ENCODE data around the gene GOLGA8T. TPM values are rescaled to one million over a fixed set of nuclear protein-coding genes. Genes with fewer than 3 reads are reported as not detected.
"Not testable (repeated sequence)": the region's sequence is repeated elsewhere in the genome, so short reads cannot be mapped to it uniquely, and the experiment has no call there.

Gene GOLGA8T, protein sequence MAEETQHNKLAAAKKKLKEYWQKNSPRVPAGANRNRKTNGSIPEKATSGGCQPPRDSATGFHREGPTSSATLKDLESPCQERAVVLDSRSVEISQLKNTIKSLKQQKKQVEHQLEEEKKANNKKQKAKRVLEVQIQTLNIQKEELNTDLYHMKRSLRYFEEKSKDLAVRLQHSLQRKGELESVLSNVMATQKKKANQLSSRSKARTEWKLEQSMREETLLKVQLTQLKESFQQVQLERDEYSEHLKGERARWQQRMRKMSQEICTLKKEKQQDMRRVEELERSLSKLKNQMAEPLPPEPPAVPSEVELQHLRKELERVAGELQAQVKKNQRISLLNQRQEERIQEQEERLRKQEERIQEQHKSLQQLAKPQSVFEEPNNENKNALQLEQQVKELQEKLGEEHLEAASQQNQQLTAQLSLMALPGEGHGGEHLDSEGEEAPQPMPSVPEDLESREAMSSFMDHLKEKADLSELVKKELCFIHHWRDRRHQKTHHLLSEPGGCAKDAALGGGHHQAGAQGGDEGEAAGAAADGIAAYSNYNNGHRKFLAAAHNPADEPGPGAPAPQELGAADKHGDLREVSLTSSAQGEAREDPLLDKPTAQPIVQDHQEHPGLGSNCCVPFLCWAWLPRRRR
- total RNA-seq = under 1 TPM in 3 of 6 experiments, not detected in 3; 0.27 to 0.58 (median 0.29) TPM
- long read RNA-seq = 0 reads

DNA sequence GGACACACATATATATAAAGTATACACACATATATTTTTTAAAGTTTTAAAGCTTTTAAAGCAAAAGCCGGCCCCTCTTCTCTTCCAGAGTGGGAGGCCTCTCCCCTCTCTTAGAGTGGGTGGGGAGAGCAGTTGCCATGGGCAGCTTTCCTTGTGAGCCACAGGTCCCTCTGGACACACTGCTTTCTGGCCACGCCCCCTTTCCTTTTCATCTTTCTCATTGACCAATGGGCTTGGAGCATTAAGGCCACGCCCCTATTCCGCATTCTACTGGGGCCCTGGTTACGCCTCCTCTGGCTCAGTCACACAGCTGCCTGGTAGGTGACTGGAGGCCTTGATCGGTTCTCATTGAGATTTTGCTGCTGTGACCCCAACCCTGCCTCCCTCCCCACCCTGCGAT is at the start of gene GOLGA8T:
Gene GOLGA8T (plus strand): TSS at position 301 of the 400 bp plus-strand sequence. CDS start 98 bp downstream, at position 399.
- intact Hi-C loops (cut with DNase I); H3K4me3 ChIP-seq; H3K27ac ChIP-seq; H3K27me3 ChIP-seq; H3K9me3 ChIP-seq; H3K36me3 ChIP-seq; DNase-seq; H3K4me1 ChIP-seq; ATAC-seq: not testable (repeated sequence)
- no CpG with 5 or more reads among the region's 7 CpGs for WGBS (ENCODE audit: insufficient coverage, low coverage, low lambda C conversion rate, missing lambda C conversion rate)

DNA sequence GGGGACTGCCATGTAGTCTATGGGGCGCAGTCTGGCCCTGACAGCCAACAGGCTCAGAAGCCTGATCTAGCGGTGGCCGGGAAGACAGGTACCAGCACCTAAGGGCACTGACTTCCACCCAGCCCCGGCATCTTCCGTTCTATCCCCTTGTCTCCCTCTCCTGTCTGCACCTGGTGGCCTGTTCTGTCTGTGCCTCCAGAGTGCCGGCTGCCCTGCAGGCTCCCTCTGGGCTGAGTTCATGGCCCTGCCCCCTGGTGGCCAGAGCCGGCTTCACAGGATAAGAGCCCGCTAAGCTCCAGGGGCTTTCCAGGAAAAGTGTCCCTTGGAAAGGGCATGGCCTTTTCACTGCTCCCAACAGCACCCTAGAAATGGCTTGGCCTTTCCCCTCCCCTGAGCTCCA is 37.0 kb upstream of the GOLGA8T start:
- H3K4me3 ChIP-seq; intact Hi-C loops (cut with DNase I); H3K4me1 ChIP-seq; DNase-seq; H3K36me3 ChIP-seq; H3K27me3 ChIP-seq; H3K9me3 ChIP-seq; H3K27ac ChIP-seq: not testable (repeated sequence)
- ATAC-seq = peak; percentile 66 to 73 (median 68)
- WGBS (ENCODE audit: insufficient coverage, low coverage, low lambda C conversion rate, missing lambda C conversion rate) = no CpG with 5 or more reads among the region's 8 CpGs

DNA sequence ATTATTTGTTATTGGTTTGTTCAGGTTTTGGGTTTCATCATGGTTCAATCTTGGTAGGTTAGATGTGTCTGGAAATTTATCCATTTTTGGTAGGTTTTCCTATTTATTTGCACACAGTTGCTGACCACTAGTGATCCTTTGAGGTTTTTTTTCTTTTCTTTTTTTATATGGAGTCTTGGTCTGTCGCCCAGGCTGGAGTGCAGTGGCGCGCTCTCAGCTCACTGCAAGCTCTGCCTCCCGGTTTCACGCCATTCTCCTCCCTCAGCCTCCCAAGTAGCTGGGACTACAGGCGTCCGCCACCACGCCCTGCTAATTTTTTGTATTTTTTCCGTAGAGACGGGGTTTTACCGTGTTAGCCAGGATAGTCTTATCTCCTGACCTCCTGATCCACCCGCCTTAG is 32.0 kb upstream of the GOLGA8T start:
- H3K4me1 ChIP-seq; intact Hi-C loops (cut with DNase I); DNase-seq; H3K9me3 ChIP-seq; H3K27ac ChIP-seq; H3K27me3 ChIP-seq; H3K36me3 ChIP-seq; H3K4me3 ChIP-seq; ATAC-seq: not testable (repeated sequence)
- no CpG with 5 or more reads among the region's 12 CpGs for WGBS (ENCODE audit: insufficient coverage, low coverage, low lambda C conversion rate, missing lambda C conversion rate)

DNA sequence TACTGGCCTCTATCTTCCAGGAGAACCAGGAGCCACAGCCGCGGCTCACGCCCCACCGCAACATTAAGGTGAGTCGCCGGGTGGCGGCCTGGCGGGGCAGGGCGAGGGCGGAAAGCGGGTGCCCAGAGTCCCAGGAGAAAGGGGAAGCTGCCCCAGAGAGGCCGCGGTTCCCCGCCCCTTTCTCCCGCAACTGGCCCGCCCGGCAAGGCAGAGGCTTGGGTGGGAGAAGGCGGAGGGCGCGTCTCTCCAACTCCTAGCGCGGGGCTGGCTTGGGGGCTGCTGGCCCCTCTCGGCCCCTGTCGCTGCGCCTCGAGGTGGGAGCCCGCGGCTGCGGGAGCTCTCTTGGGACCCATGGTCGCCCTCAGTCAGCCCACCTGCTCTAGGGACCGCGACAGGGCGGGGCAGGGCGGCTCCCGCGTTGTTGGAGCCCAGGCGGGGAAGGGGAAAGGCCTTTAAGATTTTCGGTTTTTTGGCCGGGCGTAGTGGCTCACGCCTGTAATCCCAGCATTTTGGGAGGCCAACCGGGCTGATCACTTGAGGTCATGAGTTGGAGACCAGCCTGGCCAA is 30.8 kb upstream of the GOLGA8T start:
- H3K36me3 ChIP-seq; intact Hi-C loops (cut with DNase I); H3K4me1 ChIP-seq; DNase-seq; H3K27ac ChIP-seq; H3K27me3 ChIP-seq; H3K9me3 ChIP-seq: not testable (repeated sequence)
- no CpG with 5 or more reads among the region's 42 CpGs for WGBS (ENCODE audit: insufficient coverage, low coverage, low lambda C conversion rate, missing lambda C conversion rate)
- peak; percentile 73 to 87 (median 77) for ATAC-seq
- H3K4me3 ChIP-seq = peak overlapping the region in 1 of 3 donors; percentile 38

DNA sequence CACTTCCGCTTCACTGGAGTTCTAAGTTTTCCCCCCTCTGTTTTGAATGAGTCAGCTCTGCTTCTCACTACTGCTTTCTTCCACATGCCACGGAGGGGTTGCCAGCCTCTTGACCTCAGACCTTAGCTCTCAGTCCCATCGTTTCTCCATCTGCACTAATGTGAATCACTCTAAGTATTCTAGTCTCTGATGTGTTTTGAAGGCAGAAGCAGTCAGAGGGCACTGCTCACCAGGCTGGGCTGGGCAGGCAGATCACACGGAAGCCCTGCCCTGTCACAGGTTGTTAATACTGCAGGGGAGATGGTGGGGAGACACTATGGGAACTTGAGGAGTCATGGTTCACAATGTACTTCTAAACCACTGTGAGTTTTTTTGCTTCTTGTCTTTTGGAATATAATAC is 24.3 kb upstream of the GOLGA8T start:
- no CpG with 5 or more reads among the region's 4 CpGs for WGBS (ENCODE audit: insufficient coverage, low coverage, low lambda C conversion rate, missing lambda C conversion rate)

DNA sequence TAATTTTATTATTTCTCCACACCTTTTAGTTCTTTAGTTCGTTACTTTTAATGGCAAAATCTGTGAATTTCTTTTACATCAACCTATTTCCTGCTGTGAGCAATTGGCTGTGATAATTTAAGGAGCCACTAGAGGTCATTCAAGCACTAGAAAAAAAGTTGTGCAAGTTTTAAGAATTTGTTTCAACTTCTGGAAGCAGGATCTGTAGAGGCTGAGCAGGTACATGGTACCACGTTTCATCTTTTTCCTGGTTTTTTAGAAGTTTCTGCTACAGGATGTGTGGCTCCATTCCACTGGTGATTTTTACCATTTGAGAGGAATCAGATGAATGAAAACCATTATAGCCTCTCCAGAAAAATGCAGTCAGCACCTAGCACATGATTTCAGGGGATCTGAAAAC is 4.8 kb upstream of the GOLGA8T start:
- H3K4me3 ChIP-seq; intact Hi-C loops (cut with DNase I); H3K27me3 ChIP-seq; DNase-seq; H3K4me1 ChIP-seq; H3K9me3 ChIP-seq; H3K36me3 ChIP-seq; ATAC-seq; H3K27ac ChIP-seq: not testable (repeated sequence)
- TF ChIP-seq, protein P1, sequence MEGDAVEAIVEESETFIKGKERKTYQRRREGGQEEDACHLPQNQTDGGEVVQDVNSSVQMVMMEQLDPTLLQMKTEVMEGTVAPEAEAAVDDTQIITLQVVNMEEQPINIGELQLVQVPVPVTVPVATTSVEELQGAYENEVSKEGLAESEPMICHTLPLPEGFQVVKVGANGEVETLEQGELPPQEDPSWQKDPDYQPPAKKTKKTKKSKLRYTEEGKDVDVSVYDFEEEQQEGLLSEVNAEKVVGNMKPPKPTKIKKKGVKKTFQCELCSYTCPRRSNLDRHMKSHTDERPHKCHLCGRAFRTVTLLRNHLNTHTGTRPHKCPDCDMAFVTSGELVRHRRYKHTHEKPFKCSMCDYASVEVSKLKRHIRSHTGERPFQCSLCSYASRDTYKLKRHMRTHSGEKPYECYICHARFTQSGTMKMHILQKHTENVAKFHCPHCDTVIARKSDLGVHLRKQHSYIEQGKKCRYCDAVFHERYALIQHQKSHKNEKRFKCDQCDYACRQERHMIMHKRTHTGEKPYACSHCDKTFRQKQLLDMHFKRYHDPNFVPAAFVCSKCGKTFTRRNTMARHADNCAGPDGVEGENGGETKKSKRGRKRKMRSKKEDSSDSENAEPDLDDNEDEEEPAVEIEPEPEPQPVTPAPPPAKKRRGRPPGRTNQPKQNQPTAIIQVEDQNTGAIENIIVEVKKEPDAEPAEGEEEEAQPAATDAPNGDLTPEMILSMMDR (IDR thresholded peaks at IDR 0.05) = peak in 1 of 4 donors; percentile 17
- 0% methylated on average over 2 of the region's 2 CpGs for WGBS (ENCODE audit: insufficient coverage, low coverage, low lambda C conversion rate, missing lambda C conversion rate)

More for the DNA sequence above, 24.3 kb upstream of the GOLGA8T start:
- intact Hi-C loops (cut with DNase I); ATAC-seq; H3K9me3 ChIP-seq; DNase-seq; H3K4me3 ChIP-seq; H3K4me1 ChIP-seq; H3K27me3 ChIP-seq; H3K27ac ChIP-seq; H3K36me3 ChIP-seq: not testable (repeated sequence)

DNA sequence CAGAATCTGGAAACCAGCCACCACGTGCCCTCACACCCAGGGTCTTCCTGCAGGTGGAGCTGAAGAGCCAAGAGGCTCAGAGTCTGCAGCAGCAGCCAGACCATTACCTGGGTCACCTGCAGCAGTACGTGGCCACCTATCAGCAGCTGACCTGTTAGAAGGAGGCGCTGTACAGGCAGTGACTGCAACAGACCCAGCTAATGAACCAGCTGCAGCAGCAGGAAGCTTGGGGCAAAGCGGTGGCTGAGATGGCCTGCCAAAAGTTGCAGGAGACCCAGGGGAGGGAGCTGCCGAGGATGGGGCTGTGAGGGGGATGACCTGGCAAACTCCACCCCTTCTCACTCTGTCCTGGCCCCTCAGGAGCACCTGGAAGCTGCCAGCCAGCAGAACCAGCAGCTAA is 8.4 kb downstream of the GOLGA8T start:
- H3K9me3 ChIP-seq; H3K4me1 ChIP-seq; H3K4me3 ChIP-seq; H3K27me3 ChIP-seq; ATAC-seq; H3K36me3 ChIP-seq; intact Hi-C loops (cut with DNase I); H3K27ac ChIP-seq; DNase-seq: not testable (repeated sequence)
- no CpG with 5 or more reads among the region's 5 CpGs for WGBS (ENCODE audit: insufficient coverage, low coverage, low lambda C conversion rate, missing lambda C conversion rate)

DNA sequence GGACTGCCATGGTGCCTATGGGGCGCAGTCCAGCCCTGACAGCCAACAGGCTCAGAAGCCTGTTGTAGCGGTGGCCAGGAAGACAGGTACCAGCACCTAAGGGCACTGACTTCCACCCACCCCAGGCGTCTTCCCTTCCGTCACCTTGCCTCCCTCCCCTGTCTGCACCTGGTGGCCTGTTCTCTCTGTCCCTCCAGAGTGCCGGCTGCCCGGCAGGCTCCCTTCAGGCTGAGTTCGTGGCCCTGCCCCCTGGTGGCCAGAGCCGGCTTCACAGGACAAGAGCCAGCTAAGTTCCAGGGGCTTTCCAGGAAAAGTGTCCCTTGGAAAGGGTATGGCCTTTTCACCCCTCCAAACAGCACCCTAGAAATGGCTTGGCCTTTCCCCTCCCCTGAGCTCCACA is 15.0 kb downstream of the GOLGA8T start:
- H3K36me3 ChIP-seq; H3K4me1 ChIP-seq; H3K9me3 ChIP-seq; H3K27me3 ChIP-seq; H3K4me3 ChIP-seq; DNase-seq; intact Hi-C loops (cut with DNase I); H3K27ac ChIP-seq: not testable (repeated sequence)
- no CpG with 5 or more reads among the region's 8 CpGs for WGBS (ENCODE audit: insufficient coverage, low coverage, low lambda C conversion rate, missing lambda C conversion rate)
- peak; percentile 33 to 59 (median 50) for ATAC-seq

DNA sequence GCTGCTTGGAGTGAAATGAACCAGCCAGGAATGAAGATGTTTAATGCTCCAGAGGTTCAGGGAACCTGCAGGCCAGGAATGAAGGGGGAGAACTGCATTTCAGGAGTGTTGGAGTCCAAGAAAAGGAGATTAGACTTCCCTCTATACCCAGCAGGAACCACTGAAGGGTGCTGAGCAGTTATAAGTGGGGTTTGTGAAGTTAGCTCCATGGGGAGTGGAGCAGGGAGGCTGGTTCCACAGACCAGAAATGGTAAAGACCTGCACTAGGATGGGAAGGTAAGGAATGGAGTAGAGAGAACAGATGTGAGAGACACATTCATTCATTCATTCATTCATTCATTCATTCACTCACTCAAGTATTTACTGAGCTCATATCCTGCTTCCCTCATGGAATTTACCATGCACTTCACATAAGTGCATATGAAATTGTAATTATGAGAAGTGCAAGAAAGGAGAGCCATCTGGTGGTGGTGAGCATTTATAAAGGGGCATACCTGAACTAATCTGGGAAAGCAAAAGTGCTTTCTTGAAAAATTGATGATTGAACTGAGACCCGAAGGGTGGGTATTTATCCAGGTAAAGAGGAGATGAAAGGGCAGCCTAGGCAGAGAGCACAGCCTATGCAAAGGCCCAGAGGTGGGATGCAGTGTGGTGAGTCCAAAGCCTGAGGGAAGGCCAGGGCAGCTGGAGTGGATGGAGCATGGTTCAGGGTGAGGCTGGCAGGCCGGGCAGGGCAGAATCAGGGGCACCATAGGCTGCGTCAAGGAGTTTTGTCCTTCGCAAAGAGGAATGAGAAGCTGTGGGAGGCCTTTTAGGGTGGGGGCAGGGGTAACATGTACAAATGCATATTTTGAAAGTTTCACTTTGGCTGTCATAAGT is 27.9 kb downstream of the GOLGA8T start:
- H3K27me3 ChIP-seq; H3K27ac ChIP-seq; DNase-seq; intact Hi-C loops (cut with DNase I); H3K4me3 ChIP-seq; H3K36me3 ChIP-seq; H3K9me3 ChIP-seq; H3K4me1 ChIP-seq: not testable (repeated sequence)
- peak in 1 of 4 donors; percentile 31 for ATAC-seq
- 48% methylated on average over 4 of the region's 4 CpGs for WGBS (ENCODE audit: insufficient coverage, low coverage, low lambda C conversion rate, missing lambda C conversion rate)
